Activated naive CD4-positive, alpha-beta T cell treated with anti-CD3 and anti-CD28 coated beads, Interleukin-2, amount 10 ng/mL, durations not matched to agents 7 days and 5 days (primary cell): ENCODE data around the gene PRPF8.

Experiments
- CTCF ChIA-PET: fragments of 350-600 bp; sonication (Branson Sonifier 250); formaldehyde crosslinking; loops from one replicate; lab custom pipeline; 2021; ENCODE audit warnings: antibody characterized with exemption; lab: Charles Lee
- DNase-seq: peaks from one replicate; pipeline ENCODE4 v3.0.0-alpha.2; 2020
- H3K27ac Mint-ChIP-seq: one replicate; pipeline ENCODE4 v1.8.0; 2021; ENCODE audit warnings: mild to moderate bottlenecking, moderate library complexity, mixed read lengths
- H3K27me3 Mint-ChIP-seq: one replicate; pipeline ENCODE4 v1.8.0; 2021; ENCODE audit warnings: mild to moderate bottlenecking, mixed read lengths
- H3K36me3 Mint-ChIP-seq: one replicate; pipeline ENCODE4 v1.8.0; 2021; ENCODE audit warnings: mixed read lengths
- H3K4me1 Mint-ChIP-seq: one replicate; pipeline ENCODE4 v1.8.0; 2021; ENCODE audit warnings: mixed read lengths
- H3K4me3 Mint-ChIP-seq: one replicate; pipeline ENCODE4 v1.8.0; 2021; ENCODE audit warnings: mild to moderate bottlenecking, moderate library complexity, mixed read lengths
- H3K9me3 Mint-ChIP-seq: one replicate; pipeline ENCODE4 v1.8.0; 2021; ENCODE audit warnings: mixed read lengths

Gene PRPF8

GRCh38 chr17:1627182-1627981 lies 57.3 kb downstream of the PRPF8 start:
- Mint-ChIP-seq H3K4me1 (peaks cover 26% of the 10 kb centered on the region), H3K4me3 (peak overlapping the region; percentile 59), H3K9me3 (no peaks in the 10 kb centered on the region), H3K27ac (no peak overlapping the region), H3K27me3 (peaks cover 86% of the 10 kb centered on the region), H3K36me3 (no peaks in the 10 kb centered on the region)
- CTCF ChIA-PET, result interaction anchor here (1.0 kb wide), 1 partner anchor 21 kb away, joined by 4 read pairs; no protein-coding TSS in a partner anchor
- DNase-seq, result no peak

GRCh38 chr17:1626333-1626732 lies 58.3 kb downstream of the PRPF8 start:
- Mint-ChIP-seq H3K36me3 (no peaks in the 10 kb centered on the region), H3K27ac (no peak overlapping the region), H3K27me3 (peaks cover 75% of the 10 kb centered on the region), H3K9me3 (no peaks in the 10 kb centered on the region), H3K4me3 (no peak overlapping the region), H3K4me1 (peaks cover 26% of the 10 kb centered on the region)
- DNase-seq, result no peak
- CTCF ChIA-PET, result interaction anchor here (0.9 to 1.0 kb wide), 2 partner anchors 22 to 52 kb away, joined by 3 to 4 read pairs; no protein-coding TSS in a partner anchor

- H3K36me3 Mint-ChIP-seq, result no peaks in the 10 kb centered on the region
Measured at GRCh38 chr17:1625581-1625980, 59.1 kb downstream of the PRPF8 start.

GRCh38 chr17:1625053-1625452 lies 59.6 kb downstream of the PRPF8 start:
- Mint-ChIP-seq H3K36me3 (no peaks in the 10 kb centered on the region), H3K4me3 (no peak overlapping the region), H3K27me3 (peaks cover 63% of the 10 kb centered on the region), H3K9me3 (no peaks in the 10 kb centered on the region), H3K27ac (no peak overlapping the region), H3K4me1 (peaks cover 22% of the 10 kb centered on the region)
- DNase-seq, result no peak
- CTCF ChIA-PET, result interaction anchor here (0.7 to 1.4 kb wide), 2 partner anchors 8 to 51 kb away, joined by 3 to 8 read pairs; no protein-coding TSS in a partner anchor

More at GRCh38 chr17:1625581-1625980, 59.1 kb downstream of the PRPF8 start:
- Mint-ChIP-seq H3K4me1 (peaks cover 25% of the 10 kb centered on the region), H3K9me3 (no peaks in the 10 kb centered on the region), H3K27me3 (peaks cover 68% of the 10 kb centered on the region), H3K4me3 (no peak overlapping the region), H3K27ac (no peak overlapping the region)
- no peak for DNase-seq
- CTCF ChIA-PET, result interaction anchor here (1.4 kb wide), 1 partner anchor 51 kb away, joined by 8 read pairs; no protein-coding TSS in a partner anchor

GRCh38 chr17:1624650-1625049 lies 60.0 kb downstream of the PRPF8 start:
- H3K36me3 Mint-ChIP-seq, result no peaks in the 10 kb centered on the region
- H3K9me3 Mint-ChIP-seq, result no peaks in the 10 kb centered on the region
- CTCF ChIA-PET, result interaction anchor here (0.7 to 1.4 kb wide), 2 partner anchors 9 to 50 kb away, joined by 3 to 8 read pairs; no protein-coding TSS in a partner anchor
- DNase-seq, result no peak
- H3K27ac Mint-ChIP-seq, result no peak overlapping the region
- H3K4me3 Mint-ChIP-seq, result no peak overlapping the region
- H3K27me3 Mint-ChIP-seq, result peaks cover 58% of the 10 kb centered on the region
- H3K4me1 Mint-ChIP-seq, result peaks cover 20% of the 10 kb centered on the region

GRCh38 chr17:1623057-1623630 lies 61.5 kb downstream of the PRPF8 start:
- Mint-ChIP-seq H3K36me3 (no peaks in the 10 kb centered on the region), H3K27ac (no peak overlapping the region), H3K27me3 (peaks cover 46% of the 10 kb centered on the region), H3K4me3 (no peak overlapping the region), H3K9me3 (no peaks in the 10 kb centered on the region), H3K4me1 (peaks cover 12% of the 10 kb centered on the region)
- CTCF ChIA-PET, result interaction anchor here (1.3 kb wide), 1 partner anchor 46 kb away, joined by 3 read pairs; no protein-coding TSS in a partner anchor
- no peak for DNase-seq

- Mint-ChIP-seq H3K9me3 (no peaks in the 10 kb centered on the region), H3K27ac (no peak overlapping the region)
- CTCF ChIA-PET, result interaction anchor here (1.6 kb wide), 1 partner anchor 88 kb away, joined by 3 read pairs; no protein-coding TSS in a partner anchor
Measured at GRCh38 chr17:1621273-1621954, 63.3 kb downstream of the PRPF8 start.

GRCh38 chr17:1620486-1620885 lies 64.2 kb downstream of the PRPF8 start:
- no peaks in the 10 kb centered on the region for H3K9me3 Mint-ChIP-seq
- H3K27ac Mint-ChIP-seq, result no peak overlapping the region
- no peak overlapping the region for H3K4me3 Mint-ChIP-seq
- peaks cover 3% of the 10 kb centered on the region for H3K4me1 Mint-ChIP-seq
- H3K36me3 Mint-ChIP-seq, result no peaks in the 10 kb centered on the region
- CTCF ChIA-PET, result interaction anchor here (1.6 kb wide), 1 partner anchor 87 kb away, joined by 3 read pairs; no protein-coding TSS in a partner anchor
- no peak for DNase-seq
- H3K27me3 Mint-ChIP-seq, result peaks cover 23% of the 10 kb centered on the region

More at GRCh38 chr17:1621273-1621954, 63.3 kb downstream of the PRPF8 start:
- Mint-ChIP-seq H3K4me3 (no peak overlapping the region), H3K27me3 (peaks cover 32% of the 10 kb centered on the region), H3K36me3 (no peaks in the 10 kb centered on the region), H3K4me1 (peaks cover 5% of the 10 kb centered on the region)
- no peak for DNase-seq

- no peak for DNase-seq
Measured at GRCh38 chr17:1617620-1618174, 67.0 kb downstream of the PRPF8 start.

GRCh38 chr17:1616101-1616500 lies 68.6 kb downstream of the PRPF8 start:
- Mint-ChIP-seq H3K27ac (no peak overlapping the region), H3K27me3 (peaks cover 4% of the 10 kb centered on the region)

More at GRCh38 chr17:1617620-1618174, 67.0 kb downstream of the PRPF8 start:
- no peaks in the 10 kb centered on the region for H3K36me3 Mint-ChIP-seq
- peaks cover 4% of the 10 kb centered on the region for H3K27me3 Mint-ChIP-seq
- H3K4me3 Mint-ChIP-seq, result no peak overlapping the region
- H3K4me1 Mint-ChIP-seq, result peaks cover 3% of the 10 kb centered on the region
- CTCF ChIA-PET, result interaction anchor here (1.1 kb wide), 1 partner anchor 57 kb away, joined by 3 read pairs; no protein-coding TSS in a partner anchor
- H3K9me3 Mint-ChIP-seq, result no peaks in the 10 kb centered on the region
- no peak overlapping the region for H3K27ac Mint-ChIP-seq

GRCh38 chr17:1612400-1612799 lies 72.3 kb downstream of the PRPF8 start:
- Mint-ChIP-seq H3K36me3 (no peaks in the 10 kb centered on the region), H3K4me3 (no peak overlapping the region), H3K27me3 (peaks cover 1% of the 10 kb centered on the region), H3K27ac (no peak overlapping the region), H3K4me1 (no peaks in the 10 kb centered on the region), H3K9me3 (no peaks in the 10 kb centered on the region)
- CTCF ChIA-PET, result no interaction called here
- DNase-seq, result no peak

More at GRCh38 chr17:1616101-1616500, 68.6 kb downstream of the PRPF8 start:
- DNase-seq, result no peak
- H3K9me3 Mint-ChIP-seq, result no peaks in the 10 kb centered on the region
- no peak overlapping the region for H3K4me3 Mint-ChIP-seq
- peaks cover 3% of the 10 kb centered on the region for H3K4me1 Mint-ChIP-seq
- H3K36me3 Mint-ChIP-seq, result no peaks in the 10 kb centered on the region
- CTCF ChIA-PET, result interaction anchor here (0.6 to 0.7 kb wide), 2 partner anchors 14 to 1310 kb away, joined by 3 read pairs; no protein-coding TSS in a partner anchor

GRCh38 chr17:1611715-1612114 lies 73.0 kb downstream of the PRPF8 start:
- Mint-ChIP-seq H3K27ac (no peak overlapping the region), H3K4me3 (no peak overlapping the region), H3K27me3 (peaks cover 4% of the 10 kb centered on the region), H3K36me3 (no peaks in the 10 kb centered on the region), H3K4me1 (no peaks in the 10 kb centered on the region), H3K9me3 (no peaks in the 10 kb centered on the region)
- CTCF ChIA-PET, result no interaction called here
- no peak for DNase-seq

GRCh38 chr17:1608676-1609075 lies 76.0 kb downstream of the PRPF8 start:
- Mint-ChIP-seq H3K27me3 (peaks cover 20% of the 10 kb centered on the region), H3K4me1 (no peaks in the 10 kb centered on the region), H3K36me3 (no peaks in the 10 kb centered on the region), H3K9me3 (no peaks in the 10 kb centered on the region), H3K27ac (no peak overlapping the region), H3K4me3 (no peak overlapping the region)
- CTCF ChIA-PET, result interaction anchor here (2.1 kb wide), 1 partner anchor 34 kb away, joined by 5 read pairs; no protein-coding TSS in a partner anchor
- DNase-seq, result no peak
